ENCODE results near the gene SLC35A5.

The SLC35A5 gene

GRCh38 chr3:112550859-112551258, 11.0 kb upstream of the SLC35A5 start (continued):
- no peak for TF ChIP-seq TOX (CRISPR knock-in tag; IDR thresholded peaks at IDR 0.05; ENCODE audit: borderline replicate concordance)
- TF ChIP-seq RARB (CRISPR knock-in tag; IDR thresholded peaks at IDR 0.05), result no peak
- no peak for TF ChIP-seq ESRRG (CRISPR knock-in tag; IDR thresholded peaks at IDR 0.05)

- no peak for TF ChIP-seq ZC3H10 (CRISPR knock-in tag; IDR thresholded peaks at IDR 0.05)
- TF ChIP-seq SNAI2 (CRISPR knock-in tag; IDR thresholded peaks at IDR 0.05), result no peak
- TF ChIP-seq, protein P1, sequence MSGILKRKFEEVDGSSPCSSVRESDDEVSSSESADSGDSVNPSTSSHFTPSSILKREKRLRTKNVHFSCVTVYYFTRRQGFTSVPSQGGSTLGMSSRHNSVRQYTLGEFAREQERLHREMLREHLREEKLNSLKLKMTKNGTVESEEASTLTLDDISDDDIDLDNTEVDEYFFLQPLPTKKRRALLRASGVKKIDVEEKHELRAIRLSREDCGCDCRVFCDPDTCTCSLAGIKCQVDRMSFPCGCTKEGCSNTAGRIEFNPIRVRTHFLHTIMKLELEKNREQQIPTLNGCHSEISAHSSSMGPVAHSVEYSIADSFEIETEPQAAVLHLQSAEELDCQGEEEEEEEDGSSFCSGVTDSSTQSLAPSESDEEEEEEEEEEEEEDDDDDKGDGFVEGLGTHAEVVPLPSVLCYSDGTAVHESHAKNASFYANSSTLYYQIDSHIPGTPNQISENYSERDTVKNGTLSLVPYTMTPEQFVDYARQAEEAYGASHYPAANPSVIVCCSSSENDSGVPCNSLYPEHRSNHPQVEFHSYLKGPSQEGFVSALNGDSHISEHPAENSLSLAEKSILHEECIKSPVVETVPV (CRISPR knock-in tag; IDR thresholded peaks at IDR 0.05), result no peak
- TF ChIP-seq ESRRG (CRISPR knock-in tag; IDR thresholded peaks at IDR 0.05), result no peak
- no peak for TF ChIP-seq TCF4 (CRISPR knock-in tag; IDR thresholded peaks at IDR 0.05; ENCODE audit: borderline replicate concordance)
- TF ChIP-seq CSDC2 (CRISPR knock-in tag; IDR thresholded peaks at IDR 0.05), result no peak
- no peak for TF ChIP-seq ISL1 (CRISPR knock-in tag; IDR thresholded peaks at IDR 0.05)
- no peak for TF ChIP-seq ZNF565 (CRISPR knock-in tag; conservative IDR thresholded peaks at IDR 0.05; ENCODE audit: low read depth)
- no peak for TF ChIP-seq ARNTL (CRISPR knock-in tag; IDR thresholded peaks at IDR 0.05; ENCODE audit: borderline replicate concordance, low read depth)
- TF ChIP-seq RARB (CRISPR knock-in tag; IDR thresholded peaks at IDR 0.05), result no peak
- TF ChIP-seq, protein P2, sequence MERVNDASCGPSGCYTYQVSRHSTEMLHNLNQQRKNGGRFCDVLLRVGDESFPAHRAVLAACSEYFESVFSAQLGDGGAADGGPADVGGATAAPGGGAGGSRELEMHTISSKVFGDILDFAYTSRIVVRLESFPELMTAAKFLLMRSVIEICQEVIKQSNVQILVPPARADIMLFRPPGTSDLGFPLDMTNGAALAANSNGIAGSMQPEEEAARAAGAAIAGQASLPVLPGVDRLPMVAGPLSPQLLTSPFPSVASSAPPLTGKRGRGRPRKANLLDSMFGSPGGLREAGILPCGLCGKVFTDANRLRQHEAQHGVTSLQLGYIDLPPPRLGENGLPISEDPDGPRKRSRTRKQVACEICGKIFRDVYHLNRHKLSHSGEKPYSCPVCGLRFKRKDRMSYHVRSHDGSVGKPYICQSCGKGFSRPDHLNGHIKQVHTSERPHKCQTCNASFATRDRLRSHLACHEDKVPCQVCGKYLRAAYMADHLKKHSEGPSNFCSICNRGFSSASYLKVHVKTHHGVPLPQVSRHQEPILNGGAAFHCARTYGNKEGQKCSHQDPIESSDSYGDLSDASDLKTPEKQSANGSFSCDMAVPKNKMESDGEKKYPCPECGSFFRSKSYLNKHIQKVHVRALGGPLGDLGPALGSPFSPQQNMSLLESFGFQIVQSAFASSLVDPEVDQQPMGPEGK (CRISPR knock-in tag; IDR thresholded peaks at IDR 0.05; ENCODE audit: borderline replicate concordance), result no peak
- TF ChIP-seq TOX (CRISPR knock-in tag; IDR thresholded peaks at IDR 0.05; ENCODE audit: borderline replicate concordance), result no peak
- no peak for ATAC-seq
Observed at GRCh38 chr3:112555535-112556170, 6.2 kb upstream of the SLC35A5 start.

GRCh38 chr3:112557976-112558375, 3.9 kb upstream of the SLC35A5 start:
- no peak for ATAC-seq
- TF ChIP-seq OSR1 (CRISPR knock-in tag; IDR thresholded peaks at IDR 0.05), result no peak
- no peak for TF ChIP-seq BACH2 (CRISPR knock-in tag; IDR thresholded peaks at IDR 0.05; ENCODE audit: borderline replicate concordance)

DNA sequence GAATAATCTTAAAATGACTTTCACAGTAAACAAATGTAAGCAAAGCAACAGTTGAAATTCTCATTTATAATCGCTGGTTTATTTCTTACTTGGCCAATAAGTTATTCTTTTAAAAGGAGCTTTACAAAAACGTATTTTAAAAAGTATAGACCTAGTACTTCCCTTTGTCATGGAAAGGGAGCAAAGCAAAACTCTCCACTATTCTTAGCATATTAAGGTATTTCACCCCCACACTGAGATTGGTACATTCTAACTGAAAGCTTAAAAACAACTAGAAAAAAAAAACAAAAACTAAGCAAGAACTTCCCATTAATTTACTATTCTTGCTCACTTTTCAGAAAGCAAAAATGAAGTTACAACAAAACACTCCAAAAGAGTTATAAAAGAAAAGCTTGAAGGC, 1.5 kb upstream of the SLC35A5 start:
- TF ChIP-seq, protein P3, sequence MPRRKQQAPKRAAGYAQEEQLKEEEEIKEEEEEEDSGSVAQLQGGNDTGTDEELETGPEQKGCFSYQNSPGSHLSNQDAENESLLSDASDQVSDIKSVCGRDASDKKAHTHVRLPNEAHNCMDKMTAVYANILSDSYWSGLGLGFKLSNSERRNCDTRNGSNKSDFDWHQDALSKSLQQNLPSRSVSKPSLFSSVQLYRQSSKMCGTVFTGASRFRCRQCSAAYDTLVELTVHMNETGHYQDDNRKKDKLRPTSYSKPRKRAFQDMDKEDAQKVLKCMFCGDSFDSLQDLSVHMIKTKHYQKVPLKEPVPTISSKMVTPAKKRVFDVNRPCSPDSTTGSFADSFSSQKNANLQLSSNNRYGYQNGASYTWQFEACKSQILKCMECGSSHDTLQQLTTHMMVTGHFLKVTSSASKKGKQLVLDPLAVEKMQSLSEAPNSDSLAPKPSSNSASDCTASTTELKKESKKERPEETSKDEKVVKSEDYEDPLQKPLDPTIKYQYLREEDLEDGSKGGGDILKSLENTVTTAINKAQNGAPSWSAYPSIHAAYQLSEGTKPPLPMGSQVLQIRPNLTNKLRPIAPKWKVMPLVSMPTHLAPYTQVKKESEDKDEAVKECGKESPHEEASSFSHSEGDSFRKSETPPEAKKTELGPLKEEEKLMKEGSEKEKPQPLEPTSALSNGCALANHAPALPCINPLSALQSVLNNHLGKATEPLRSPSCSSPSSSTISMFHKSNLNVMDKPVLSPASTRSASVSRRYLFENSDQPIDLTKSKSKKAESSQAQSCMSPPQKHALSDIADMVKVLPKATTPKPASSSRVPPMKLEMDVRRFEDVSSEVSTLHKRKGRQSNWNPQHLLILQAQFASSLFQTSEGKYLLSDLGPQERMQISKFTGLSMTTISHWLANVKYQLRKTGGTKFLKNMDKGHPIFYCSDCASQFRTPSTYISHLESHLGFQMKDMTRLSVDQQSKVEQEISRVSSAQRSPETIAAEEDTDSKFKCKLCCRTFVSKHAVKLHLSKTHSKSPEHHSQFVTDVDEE (CRISPR knock-in tag; IDR thresholded peaks at IDR 0.05), result no peak
- TF ChIP-seq OSR1 (CRISPR knock-in tag; IDR thresholded peaks at IDR 0.05), result no peak
- TF ChIP-seq, protein P1 (CRISPR knock-in tag; IDR thresholded peaks at IDR 0.05), result no peak
- no peak for TF ChIP-seq ARNTL (CRISPR knock-in tag; IDR thresholded peaks at IDR 0.05; ENCODE audit: borderline replicate concordance, low read depth)
- no peak for ATAC-seq

GRCh38 chr3:112560721-112561483, 943 bp upstream of the SLC35A5 start:
- peak; percentile 62 for ATAC-seq
- TF ChIP-seq, protein P3 (CRISPR knock-in tag; IDR thresholded peaks at IDR 0.05), result no peak
- TF ChIP-seq OSR1 (CRISPR knock-in tag; IDR thresholded peaks at IDR 0.05) (no peak), ISL1 (CRISPR knock-in tag; IDR thresholded peaks at IDR 0.05) (no peak), ARNTL (CRISPR knock-in tag; IDR thresholded peaks at IDR 0.05; ENCODE audit: borderline replicate concordance, low read depth) (no peak), ZNF565 (CRISPR knock-in tag; conservative IDR thresholded peaks at IDR 0.05; ENCODE audit: low read depth) (no peak), TOX (CRISPR knock-in tag; IDR thresholded peaks at IDR 0.05; ENCODE audit: borderline replicate concordance) (no peak), GLIS3 (CRISPR knock-in tag; IDR thresholded peaks at IDR 0.05) (no peak), TCF4 (CRISPR knock-in tag; IDR thresholded peaks at IDR 0.05; ENCODE audit: borderline replicate concordance) (no peak), CSDC2 (CRISPR knock-in tag; IDR thresholded peaks at IDR 0.05) (no peak)
- TF ChIP-seq, protein P4, sequence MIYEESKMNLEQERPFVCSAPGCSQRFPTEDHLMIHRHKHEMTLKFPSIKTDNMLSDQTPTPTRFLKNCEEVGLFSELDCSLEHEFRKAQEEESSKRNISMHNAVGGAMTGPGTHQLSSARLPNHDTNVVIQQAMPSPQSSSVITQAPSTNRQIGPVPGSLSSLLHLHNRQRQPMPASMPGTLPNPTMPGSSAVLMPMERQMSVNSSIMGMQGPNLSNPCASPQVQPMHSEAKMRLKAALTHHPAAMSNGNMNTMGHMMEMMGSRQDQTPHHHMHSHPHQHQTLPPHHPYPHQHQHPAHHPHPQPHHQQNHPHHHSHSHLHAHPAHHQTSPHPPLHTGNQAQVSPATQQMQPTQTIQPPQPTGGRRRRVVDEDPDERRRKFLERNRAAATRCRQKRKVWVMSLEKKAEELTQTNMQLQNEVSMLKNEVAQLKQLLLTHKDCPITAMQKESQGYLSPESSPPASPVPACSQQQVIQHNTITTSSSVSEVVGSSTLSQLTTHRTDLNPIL (CRISPR knock-in tag; IDR thresholded peaks at IDR 0.05; ENCODE audit: low read depth), result no peak

All from SK-N-SH treated with all-trans-retinoic acid at 6 μM for 48 hours (cell line).